Mesothelial cell of epicardium (in vitro differentiated cells): Measurements from ENCODE around the gene CEP350. TPM values are rescaled to one million over a fixed set of nuclear protein-coding genes. Genes with fewer than 3 reads are reported as not detected.

Experiments used
- DNase-seq, 2 experiments: peaks; one replicate each; pipeline ENCODE4 v3.0.0; 2021; ENCODE audit warnings: low spot score in 2 of 2; ENCODE audit not compliant: unreplicated experiment in 2 of 2
- H3K27ac Mint-ChIP-seq: 2 replicates; pipeline ENCODE4 v1.8.0; 2021; ENCODE audit warnings: mixed read lengths
- H3K27me3 Mint-ChIP-seq: 2 replicates; pipeline ENCODE4 v1.8.0; 2021; ENCODE audit warnings: low read depth, mixed read lengths
- H3K36me3 Mint-ChIP-seq: 2 replicates; pipeline ENCODE4 v1.8.0; 2021; ENCODE audit warnings: mixed read lengths
- H3K4me1 Mint-ChIP-seq: 2 replicates; pipeline ENCODE4 v1.8.0; 2021; ENCODE audit warnings: mixed read lengths
- H3K4me3 Mint-ChIP-seq: 2 replicates; pipeline ENCODE4 v1.8.0; 2021; ENCODE audit warnings: mild to moderate bottlenecking, moderate library complexity, mixed read lengths
- H3K9me3 Mint-ChIP-seq: 2 replicates; pipeline ENCODE4 v1.8.0; 2021; ENCODE audit warnings: mixed read lengths
- CTCF ChIP-seq: fragments of 200-600 bp; sonication (generic); IDR thresholded peaks from one replicate; pipeline ENCODE4 v1.5.0; 2021; ENCODE audit warnings: antibody characterized with exemption; ENCODE audit not compliant: unreplicated experiment
- total RNA-seq: library from RNA; stranded (reverse); gene quantifications from 3 replicates; pipeline ENCODE4 v1.2.1, GENCODE V29; 2021

CEP350 gene
- total RNA-seq, 1 donor from 2014 or later = 58.0 TPM

- DNase-seq = no peak
- TF ChIP-seq CTCF = no peak
- no peaks in the 10 kb centered on the region for H3K27me3 Mint-ChIP-seq
- H3K4me1 Mint-ChIP-seq = no peaks in the 10 kb centered on the region
- no peak overlapping the region for H3K27ac Mint-ChIP-seq
- no peaks in the 10 kb centered on the region for H3K9me3 Mint-ChIP-seq
- no peak overlapping the region for H3K4me3 Mint-ChIP-seq
- peaks cover 53% of the 10 kb centered on the region for H3K36me3 Mint-ChIP-seq
These were observed 88.5 kb downstream of the CEP350 start for GRCh38 chr1:180042988-180043622.

- Mint-ChIP-seq H3K9me3 (no peaks in the 10 kb centered on the region), H3K4me1 (no peaks in the 10 kb centered on the region), H3K36me3 (peaks cover 53% of the 10 kb centered on the region), H3K27ac (no peak overlapping the region), H3K4me3 (no peak overlapping the region), H3K27me3 (no peaks in the 10 kb centered on the region)
- no peak for DNase-seq
- TF ChIP-seq CTCF = no peak
These were observed 89.2 kb downstream of the CEP350 start for GRCh38 chr1:180043785-180044184.

- Mint-ChIP-seq H3K36me3 (peaks cover 62% of the 10 kb centered on the region), H3K9me3 (no peaks in the 10 kb centered on the region), H3K27ac (no peak overlapping the region), H3K4me1 (no peaks in the 10 kb centered on the region), H3K4me3 (no peak overlapping the region), H3K27me3 (no peaks in the 10 kb centered on the region)
- no peak for DNase-seq
- TF ChIP-seq CTCF = no peak
These were observed 92.1 kb downstream of the CEP350 start for GRCh38 chr1:180046674-180047073.

- Mint-ChIP-seq H3K9me3 (no peaks in the 10 kb centered on the region), H3K27me3 (no peaks in the 10 kb centered on the region), H3K4me3 (no peak overlapping the region), H3K36me3 (peaks cover 40% of the 10 kb centered on the region), H3K27ac (no peak overlapping the region), H3K4me1 (no peaks in the 10 kb centered on the region)
- TF ChIP-seq CTCF = no peak
- no peak for DNase-seq
These were observed 99.3 kb downstream of the CEP350 start for GRCh38 chr1:180053594-180054567.

- Mint-ChIP-seq H3K9me3 (no peaks in the 10 kb centered on the region), H3K27ac (no peak overlapping the region)
These were observed 103.3 kb downstream of the CEP350 start for GRCh38 chr1:180057883-180058396.

More at GRCh38 chr1:180057883-180058396, 103.3 kb downstream of the CEP350 start:
- TF ChIP-seq CTCF = no peak
- no peaks in the 10 kb centered on the region for H3K27me3 Mint-ChIP-seq
- DNase-seq = no peak
- H3K4me1 Mint-ChIP-seq = no peaks in the 10 kb centered on the region
- H3K4me3 Mint-ChIP-seq = no peak overlapping the region
- peaks cover 37% of the 10 kb centered on the region for H3K36me3 Mint-ChIP-seq
